Stimulated activated CD8-positive, alpha-beta memory T cell treated with anti-CD3 and anti-CD28 coated beads, Interleukin-4, amount 100 ng/mL, for 1 hour (primary cell): Measurements from ENCODE around the gene NCOA3.
"Not testable (repeated sequence)": the region's sequence is repeated elsewhere in the genome, so short reads cannot be mapped to it uniquely, and the experiment has no call there.

Experiments
- DNase-seq, 2 donors: peaks; one replicate each; pipeline ENCODE4 v3.0.0-alpha.2; 2020; ENCODE audit warnings: low read depth in 2 of 2, low spot score in 1 of 2

Gene NCOA3

GRCh38 chr20:47468290-47469050, 33.2 kb upstream of the NCOA3 start:
- DNase-seq: no peak

GRCh38 chr20:47475419-47476044, 26.2 kb upstream of the NCOA3 start:
- DNase-seq: no peak

GRCh38 chr20:47476452-47476851, 25.2 kb upstream of the NCOA3 start:
- DNase-seq: no peak

- DNase-seq: no peak
Measured at GRCh38 chr20:47479093-47479492, 22.6 kb upstream of the NCOA3 start.

GRCh38 chr20:47479506-47479905, 22.2 kb upstream of the NCOA3 start:
- no peak for DNase-seq

- DNase-seq: no peak
Measured at GRCh38 chr20:47480239-47480638, 21.4 kb upstream of the NCOA3 start.

- no peak for DNase-seq
Measured at GRCh38 chr20:47480705-47481104, 21.0 kb upstream of the NCOA3 start.

GRCh38 chr20:47481330-47482216, 20.1 kb upstream of the NCOA3 start:
- DNase-seq: no peak

- no peak for DNase-seq
Measured at GRCh38 chr20:47482705-47483104, 19.0 kb upstream of the NCOA3 start.

GRCh38 chr20:47484303-47484702, 17.4 kb upstream of the NCOA3 start:
- DNase-seq: no peak

- DNase-seq: peak in 1 of 2 donors; percentile 9
Measured at GRCh38 chr20:47487175-47487917, 14.3 kb upstream of the NCOA3 start.

- peak in 1 of 2 donors; percentile 11 for DNase-seq
Measured at GRCh38 chr20:47489448-47489872, 12.2 kb upstream of the NCOA3 start.

- DNase-seq: no peak
Measured at GRCh38 chr20:47490795-47491194, 10.9 kb upstream of the NCOA3 start.

GRCh38 chr20:47492284-47492683, 9.4 kb upstream of the NCOA3 start:
- DNase-seq: no peak

- DNase-seq: peak in 1 of 2 donors; percentile 15
Measured at GRCh38 chr20:47493175-47493962, 8.3 kb upstream of the NCOA3 start.

GRCh38 chr20:47493963-47494293, 7.8 kb upstream of the NCOA3 start:
- no peak for DNase-seq

GRCh38 chr20:47494606-47495005, 7.1 kb upstream of the NCOA3 start:
- DNase-seq: not testable (repeated sequence)

GRCh38 chr20:47496118-47496517, 5.6 kb upstream of the NCOA3 start:
- no peak for DNase-seq

GRCh38 chr20:47498606-47499005, 3.1 kb upstream of the NCOA3 start:
- no peak for DNase-seq

GRCh38 chr20:47499053-47499452, 2.6 kb upstream of the NCOA3 start:
- DNase-seq: no peak
